ENCODE results near the gene MAPRE3. TPM values are rescaled to one million over a fixed set of nuclear protein-coding genes. Genes with fewer than 3 reads are reported as not detected.

MAPRE3 gene
- total RNA-seq, 6 experiments from 2014 or later, result 13.7 to 22.3 (median 17.3) TPM

GRCh38 chr2:27007416-27008374, 37.3 kb downstream of the MAPRE3 start:
- Histone ChIP-seq H3K4me3 (no peak overlapping the region), H3K36me3 (no peaks in the 10 kb centered on the region), H3K4me1 (peaks cover 0 to 25% (median 16%) of the 10 kb centered on the region in 4 donors), H3K27me3 (no peaks in the 10 kb centered on the region), H3K9me3 (no peaks in the 10 kb centered on the region), H3K27ac (no peak overlapping the region)
- DNase-seq, result no peak
- peak in 2 of 4 donors; percentile 12 to 61 for ATAC-seq
- TF ChIP-seq, protein P1, sequence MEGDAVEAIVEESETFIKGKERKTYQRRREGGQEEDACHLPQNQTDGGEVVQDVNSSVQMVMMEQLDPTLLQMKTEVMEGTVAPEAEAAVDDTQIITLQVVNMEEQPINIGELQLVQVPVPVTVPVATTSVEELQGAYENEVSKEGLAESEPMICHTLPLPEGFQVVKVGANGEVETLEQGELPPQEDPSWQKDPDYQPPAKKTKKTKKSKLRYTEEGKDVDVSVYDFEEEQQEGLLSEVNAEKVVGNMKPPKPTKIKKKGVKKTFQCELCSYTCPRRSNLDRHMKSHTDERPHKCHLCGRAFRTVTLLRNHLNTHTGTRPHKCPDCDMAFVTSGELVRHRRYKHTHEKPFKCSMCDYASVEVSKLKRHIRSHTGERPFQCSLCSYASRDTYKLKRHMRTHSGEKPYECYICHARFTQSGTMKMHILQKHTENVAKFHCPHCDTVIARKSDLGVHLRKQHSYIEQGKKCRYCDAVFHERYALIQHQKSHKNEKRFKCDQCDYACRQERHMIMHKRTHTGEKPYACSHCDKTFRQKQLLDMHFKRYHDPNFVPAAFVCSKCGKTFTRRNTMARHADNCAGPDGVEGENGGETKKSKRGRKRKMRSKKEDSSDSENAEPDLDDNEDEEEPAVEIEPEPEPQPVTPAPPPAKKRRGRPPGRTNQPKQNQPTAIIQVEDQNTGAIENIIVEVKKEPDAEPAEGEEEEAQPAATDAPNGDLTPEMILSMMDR (IDR thresholded peaks at IDR 0.05), result no peak
- no peak for TF ChIP-seq POLR2A (IDR thresholded peaks at IDR 0.05)
- 58% methylated on average over 7 of the region's 8 CpGs for WGBS (ENCODE audit: insufficient coverage, low coverage, low lambda C conversion rate, missing lambda C conversion rate)
- intact Hi-C loops (cut with DNase I), result no loop called here

GRCh38 chr2:27008678-27009077, 38.2 kb downstream of the MAPRE3 start:
- TF ChIP-seq POLR2A (IDR thresholded peaks at IDR 0.05), result no peak
- TF ChIP-seq, protein P1 (IDR thresholded peaks at IDR 0.05), result no peak
- Histone ChIP-seq H3K9me3 (no peaks in the 10 kb centered on the region), H3K27me3 (no peaks in the 10 kb centered on the region), H3K27ac (peak overlapping the region in 1 of 3 donors; percentile 33), H3K4me1 (peaks cover 0 to 25% (median 16%) of the 10 kb centered on the region in 4 donors), H3K36me3 (no peaks in the 10 kb centered on the region), H3K4me3 (no peak overlapping the region)
- ATAC-seq (no peak), DNase-seq (no peak)
- intact Hi-C loops (cut with DNase I), result no loop called here
- WGBS (ENCODE audit: insufficient coverage, low coverage, low lambda C conversion rate, missing lambda C conversion rate), result 85% methylated on average over 4 of the region's 4 CpGs

DNA sequence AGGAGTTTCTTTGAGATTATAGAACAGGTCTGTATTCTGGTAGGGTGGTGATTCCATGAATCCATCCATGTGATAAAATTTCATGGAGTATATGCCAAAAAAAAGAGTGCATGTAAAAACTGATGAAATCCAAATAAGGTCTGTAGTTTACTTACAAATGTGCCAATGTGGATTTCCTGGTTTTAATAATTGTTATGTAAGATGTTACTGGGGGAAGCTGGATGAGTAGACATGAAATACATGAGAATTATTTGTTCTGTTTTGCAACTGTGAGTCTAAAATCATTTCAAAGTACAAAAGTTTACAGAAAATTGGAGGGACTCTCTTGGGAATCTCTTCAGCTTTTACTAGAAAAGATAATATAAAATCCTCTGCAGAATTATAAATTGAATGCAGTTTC, 38.6 kb downstream of the MAPRE3 start:
- no peak for TF ChIP-seq POLR2A (IDR thresholded peaks at IDR 0.05)
- TF ChIP-seq, protein P1 (IDR thresholded peaks at IDR 0.05), result no peak
- H3K4me1 ChIP-seq, result peaks cover 0 to 25% (median 16%) of the 10 kb centered on the region in 4 donors
- H3K27me3 ChIP-seq, result no peaks in the 10 kb centered on the region
- DNase-seq, result no peak
- ATAC-seq, result peak in 3 of 4 donors; percentile 26 to 71 (median 45)
- H3K4me3 ChIP-seq, result no peak overlapping the region
- H3K36me3 ChIP-seq, result no peaks in the 10 kb centered on the region
- intact Hi-C loops (cut with DNase I), result no loop called here
- peak overlapping the region in 1 of 3 donors; percentile 33 for H3K27ac ChIP-seq
- no peaks in the 10 kb centered on the region for H3K9me3 ChIP-seq

DNA sequence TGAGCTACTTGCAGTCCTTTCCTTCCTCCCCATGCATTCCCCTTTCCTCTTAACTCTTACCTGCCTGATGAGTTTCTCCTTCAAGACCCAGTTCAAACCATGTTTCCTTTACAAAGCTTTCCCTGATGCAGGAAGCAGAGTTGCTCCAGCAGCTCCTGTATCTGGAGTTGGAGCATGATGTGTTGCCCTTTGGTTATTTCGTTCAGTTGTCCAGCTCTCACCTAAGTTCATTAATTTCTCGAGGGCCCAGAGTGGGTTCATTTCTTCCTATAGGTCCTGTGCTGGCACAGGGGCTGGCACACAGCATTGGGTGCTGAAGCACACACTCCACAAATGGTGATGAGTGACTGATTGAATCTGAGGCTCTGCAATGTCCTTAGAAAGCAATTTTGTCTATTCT, 39.3 kb downstream of the MAPRE3 start:
- intact Hi-C loops (cut with DNase I), result loop anchor here in 1 of 2 donors (5.0 kb wide), 1 partner anchor 47 kb away; no protein-coding TSS in a partner anchor
- WGBS (ENCODE audit: insufficient coverage, low coverage, low lambda C conversion rate, missing lambda C conversion rate), result 12% methylated on average over 2 of the region's 2 CpGs
- no peak for ATAC-seq

More for the DNA sequence above, 39.3 kb downstream of the MAPRE3 start:
- peak overlapping the region in 2 of 3 donors; percentile 4 to 33 for H3K27ac ChIP-seq
- no peaks in the 10 kb centered on the region for H3K9me3 ChIP-seq
- H3K27me3 ChIP-seq, result no peaks in the 10 kb centered on the region
- H3K4me3 ChIP-seq, result no peak overlapping the region
- peaks cover 0 to 27% (median 17%) of the 10 kb centered on the region in 4 donors for H3K4me1 ChIP-seq
- TF ChIP-seq, protein P1 (IDR thresholded peaks at IDR 0.05), result no peak
- H3K36me3 ChIP-seq, result no peaks in the 10 kb centered on the region
- no peak for DNase-seq

Data from right lobe of liver (tissue), 6 donors.